Smooth muscle cell (in vitro differentiated cells): ENCODE data around the gene CDK17. TPM values are rescaled to one million over a fixed set of nuclear protein-coding genes. Genes with fewer than 3 reads are reported as not detected.
A peak's percentile ranks its signal among the peaks of the same experiment; 100 is the strongest.

ENCODE experiments used
- DNase-seq: peaks from one replicate; lab custom pipeline; 2025; ENCODE audit not compliant: unreplicated experiment; lab: John Stamatoyannopoulos, UW
- H2AFZ ChIP-seq: fragments of 200-600 bp; sonication (generic); 2 replicates; pipeline ENCODE4 v1.6.0; 2016; ENCODE audit warnings: antibody characterized with exemption, low read depth, mild to moderate bottlenecking
- H3F3A ChIP-seq: fragments of 200-600 bp; sonication (generic); 2 replicates; pipeline ENCODE4 v1.6.0; 2017; ENCODE audit warnings: antibody characterized with exemption, low read depth
- H3K27ac ChIP-seq: fragments of 200-600 bp; sonication (generic); 2 replicates; pipeline ENCODE4 v1.5.1; 2016; ENCODE audit warnings: low read depth, mild to moderate bottlenecking
- H3K27me3 ChIP-seq: fragments of 200-600 bp; sonication (generic); 2 replicates; pipeline ENCODE4 v1.6.1; 2016; ENCODE audit warnings: low read depth, mild to moderate bottlenecking
- H3K36me3 ChIP-seq: fragments of 200-600 bp; sonication (generic); 2 replicates; pipeline ENCODE4 v1.5.1; 2016; ENCODE audit warnings: low read depth
- H3K4me1 ChIP-seq: fragments of 200-600 bp; sonication (generic); 2 replicates; pipeline ENCODE4 v1.5.1; 2016; ENCODE audit warnings: low read depth
- H3K4me2 ChIP-seq: fragments of 200-600 bp; sonication (generic); 2 replicates; pipeline ENCODE4 v1.6.0; 2016; ENCODE audit warnings: mild to moderate bottlenecking
- H3K4me3 ChIP-seq: fragments of 200-600 bp; sonication (generic); 2 replicates; pipeline ENCODE4 v1.5.1; 2016; ENCODE audit warnings: mild to moderate bottlenecking
- H3K79me2 ChIP-seq: fragments of 200-600 bp; sonication (generic); 2 replicates; pipeline ENCODE4 v1.6.0; 2016; ENCODE audit warnings: low read depth, mild to moderate bottlenecking
- H3K9ac ChIP-seq: fragments of 200-600 bp; sonication (generic); 2 replicates; pipeline ENCODE4 v1.6.0; 2016; ENCODE audit warnings: low read depth
- H3K9me3 ChIP-seq: fragments of 200-600 bp; sonication (generic); replicated peaks from 2 replicates; pipeline ENCODE4 v1.5.1; 2016; ENCODE audit warnings: low read depth
- H4K20me1 ChIP-seq: fragments of 200-600 bp; sonication (generic); 2 replicates; pipeline ENCODE4 v1.6.0; 2016; ENCODE audit warnings: low read depth
- CTCF ChIP-seq: fragments of 200-600 bp; sonication (generic); IDR thresholded peaks from 2 replicates; pipeline ENCODE4 v1.5.1; 2017; ENCODE audit warnings: borderline replicate concordance, mild to moderate bottlenecking, antibody characterized with exemption; ENCODE audit not compliant: insufficient read depth, poor library complexity, severe bottlenecking
- WGBS: methylation state at CpG from one replicate; pipeline ENCODE4 v1.1.7; 2016; ENCODE audit warnings: low lambda C conversion rate; 5-methylcytosine and 5-hydroxymethylcytosine counted together
- polyA plus RNA-seq: library from polyadenylated mRNA; unstranded; fragments of >200 nt; fragmentation: Nextera tagmentation; extraction: Ambion mirVana; gene quantifications from 2 replicates; pipeline ENCODE4 v1.2.1, GENCODE V29; 2016
- total RNA-seq: library from RNA; depleted of rRNA; stranded (reverse); fragments of >200 nt; gene quantifications from 2 replicates; pipeline ENCODE4 v1.2.3, GENCODE V29; 2014

Gene CDK17
- total and polyA plus RNA-seq, 2 experiments from 2014 or later = 16.0 to 49.8 TPM

DNA sequence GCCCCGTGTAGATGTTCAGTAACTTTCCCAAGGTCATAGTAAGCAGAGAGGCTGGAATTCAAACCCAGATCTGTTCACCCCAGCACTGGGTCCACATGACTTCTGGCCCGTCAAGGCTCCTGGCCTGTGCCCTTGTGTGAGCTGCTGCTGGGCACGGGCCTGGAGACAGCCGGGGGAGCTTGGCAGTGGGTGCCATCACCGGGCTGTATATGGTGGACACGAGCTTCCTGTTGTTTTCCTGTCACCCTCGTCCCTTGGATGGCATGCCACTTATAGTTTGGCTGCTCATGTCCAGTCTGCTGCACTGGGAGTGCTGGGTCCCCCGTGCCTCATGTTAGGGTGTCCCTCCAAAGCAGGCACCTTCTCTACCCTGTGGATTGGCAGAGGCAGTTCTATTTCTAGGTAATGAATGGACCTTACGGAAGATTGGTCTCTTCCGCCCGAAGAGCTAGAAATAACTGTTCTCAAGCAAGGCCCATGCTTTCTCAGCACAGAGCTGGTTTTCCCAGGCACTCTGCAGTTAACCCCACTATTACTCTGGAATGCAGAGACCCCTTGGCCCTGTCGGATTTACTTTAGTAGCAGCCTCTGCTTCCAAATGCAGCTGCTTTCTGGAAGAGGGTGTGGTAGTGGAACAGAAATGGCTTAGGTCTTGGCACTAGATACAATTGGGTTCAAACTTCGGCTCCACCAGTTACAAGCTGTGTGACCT lies 161.7 kb downstream of the CDK17 start:
- Histone ChIP-seq H3K4me2 (peak overlapping the region; percentile 62), H3K27me3 (no peaks in the 10 kb centered on the region), H3K4me1 (peaks cover 11% of the 10 kb centered on the region), H4K20me1 (peaks cover 100% of the 10 kb centered on the region), H3K27ac (peak overlapping the region; percentile 79), H3K79me2 (peaks cover 42% of the 10 kb centered on the region), H2AFZ (no peak overlapping the region), H3K4me3 (no peak overlapping the region), H3K36me3 (no peaks in the 10 kb centered on the region), H3F3A (peaks cover 18% of the 10 kb centered on the region), H3K9ac (no peak overlapping the region), H3K9me3 (no peaks in the 10 kb centered on the region)
- TF ChIP-seq CTCF = no peak
- DNase-seq = no peak
- 81% methylated on average over 13 of the region's 13 CpGs for WGBS

DNA sequence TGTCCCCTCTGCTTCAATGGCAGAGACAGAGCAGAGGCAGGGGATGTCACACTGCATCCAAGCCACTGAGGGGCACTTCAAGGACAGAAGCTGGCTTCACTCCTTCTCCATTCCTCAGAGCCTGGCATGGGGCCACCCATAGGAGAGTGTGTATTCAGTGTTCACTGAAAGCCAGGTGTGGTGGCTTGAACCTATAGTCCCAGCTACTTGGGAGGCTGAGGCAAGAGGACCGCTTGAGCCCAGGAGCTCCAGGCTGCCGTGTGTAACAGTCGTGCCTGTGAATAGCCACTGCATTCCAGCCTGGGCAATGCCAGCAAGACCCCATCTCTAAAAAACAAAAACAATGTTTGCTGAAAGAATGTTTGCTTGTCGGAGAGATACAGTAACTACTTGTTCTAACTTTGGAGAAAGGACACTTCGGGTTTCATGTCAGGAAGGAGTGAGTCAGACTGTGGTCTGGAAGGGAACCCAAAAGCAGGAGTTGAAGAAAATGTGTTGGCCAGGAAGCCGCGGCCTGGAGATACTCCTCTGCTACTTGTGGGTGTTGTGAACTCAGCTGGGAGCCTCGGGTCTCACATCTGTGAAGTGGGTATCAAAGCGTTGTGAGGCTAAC lies 162.7 kb downstream of the CDK17 start:
- Histone ChIP-seq H3K9ac (no peak overlapping the region), H3K4me2 (peak overlapping the region; percentile 60), H2AFZ (no peak overlapping the region), H3K27ac (peak overlapping the region; percentile 79), H3K4me3 (no peak overlapping the region), H3F3A (peaks cover 18% of the 10 kb centered on the region), H3K4me1 (peaks cover 11% of the 10 kb centered on the region), H3K79me2 (peaks cover 41% of the 10 kb centered on the region), H3K9me3 (no peaks in the 10 kb centered on the region), H4K20me1 (peaks cover 99% of the 10 kb centered on the region), H3K36me3 (no peaks in the 10 kb centered on the region), H3K27me3 (no peaks in the 10 kb centered on the region)
- 24% methylated on average over 9 of the region's 9 CpGs for WGBS
- no peak for DNase-seq
- TF ChIP-seq CTCF = no peak

DNA sequence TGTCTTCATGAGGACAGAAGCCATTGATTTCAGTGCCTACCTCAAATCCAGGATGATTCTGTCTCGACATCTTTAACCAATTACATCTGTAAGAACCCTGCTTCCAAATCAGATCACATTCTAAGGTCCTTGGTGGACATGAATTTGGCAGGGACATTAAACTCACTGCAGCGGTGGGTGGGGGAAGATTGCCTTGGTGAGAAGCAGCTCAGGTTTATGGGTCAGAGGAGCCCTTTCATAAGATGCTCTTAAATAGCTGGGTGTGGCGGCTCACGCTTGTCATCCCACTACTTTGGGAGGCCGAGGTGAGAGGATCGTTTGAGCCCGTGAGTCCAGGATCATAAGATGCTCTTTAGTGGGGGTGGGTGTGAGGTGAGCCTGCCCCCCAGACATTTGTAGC lies 163.2 kb downstream of the CDK17 start:
- H3K4me1 ChIP-seq = peaks cover 11% of the 10 kb centered on the region
- peaks cover 41% of the 10 kb centered on the region for H3K79me2 ChIP-seq
- no peak for TF ChIP-seq CTCF
- H3K27me3 ChIP-seq = no peaks in the 10 kb centered on the region
- no peak overlapping the region for H3K9ac ChIP-seq
- peaks cover 99% of the 10 kb centered on the region for H4K20me1 ChIP-seq
- no peaks in the 10 kb centered on the region for H3K9me3 ChIP-seq
- DNase-seq = no peak
- no peak overlapping the region for H2AFZ ChIP-seq
- whole genome bisulfite sequencing = 92% methylated on average over 7 of the region's 7 CpGs
- H3K27ac ChIP-seq = peak overlapping the region; percentile 79
- H3K4me3 ChIP-seq = no peak overlapping the region
- H3K4me2 ChIP-seq = peak overlapping the region; percentile 60
- H3K36me3 ChIP-seq = no peaks in the 10 kb centered on the region
- peaks cover 18% of the 10 kb centered on the region for H3F3A ChIP-seq
